Retinal pigment epithelial cell (primary cell): ENCODE data around the gene OR5H15.
"Not testable (repeated sequence)": the region's sequence is repeated elsewhere in the genome, so short reads cannot be mapped to it uniquely, and the experiment has no call there.

Source experiments
- DNase-seq: peaks from one replicate; pipeline ENCODE4 v3.0.0-alpha.2; 2010; ENCODE audit warnings: low read depth
- H3K4me3 ChIP-seq: 2 replicates; pipeline ENCODE4 v1.5.1; 2011; ENCODE audit warnings: mild to moderate bottlenecking, low read length, control low read depth, moderate library complexity
- TF ChIP-seq, protein P1 (sequence below): conservative IDR thresholded peaks from 2 replicates; pipeline ENCODE4 v1.5.1; 2011; ENCODE audit warnings: low read depth, low read length, control low read depth, inconsistent platforms

Gene OR5H15

DNA sequence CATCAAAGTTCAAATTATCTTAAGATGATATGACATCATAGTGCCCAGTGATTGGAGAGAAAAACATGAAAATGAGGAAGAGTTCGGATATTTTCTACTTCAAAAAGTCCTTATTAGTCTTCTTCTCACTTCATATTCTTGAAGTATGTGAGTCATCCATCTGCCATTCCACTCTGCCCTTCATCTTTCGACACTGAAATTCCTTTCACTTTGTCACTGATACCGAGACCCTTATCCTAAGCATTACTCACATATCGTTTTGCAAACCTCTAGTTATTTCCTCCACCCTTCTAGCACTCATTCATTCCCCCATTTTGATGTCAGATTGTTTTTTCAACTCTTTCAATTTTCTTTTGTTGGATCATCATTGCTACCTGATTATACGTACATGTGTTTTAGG lies 15.3 kb upstream of the OR5H15 start:
- DNase-seq, result no peak
- no peak overlapping the region for H3K4me3 ChIP-seq
- TF ChIP-seq, protein P1, sequence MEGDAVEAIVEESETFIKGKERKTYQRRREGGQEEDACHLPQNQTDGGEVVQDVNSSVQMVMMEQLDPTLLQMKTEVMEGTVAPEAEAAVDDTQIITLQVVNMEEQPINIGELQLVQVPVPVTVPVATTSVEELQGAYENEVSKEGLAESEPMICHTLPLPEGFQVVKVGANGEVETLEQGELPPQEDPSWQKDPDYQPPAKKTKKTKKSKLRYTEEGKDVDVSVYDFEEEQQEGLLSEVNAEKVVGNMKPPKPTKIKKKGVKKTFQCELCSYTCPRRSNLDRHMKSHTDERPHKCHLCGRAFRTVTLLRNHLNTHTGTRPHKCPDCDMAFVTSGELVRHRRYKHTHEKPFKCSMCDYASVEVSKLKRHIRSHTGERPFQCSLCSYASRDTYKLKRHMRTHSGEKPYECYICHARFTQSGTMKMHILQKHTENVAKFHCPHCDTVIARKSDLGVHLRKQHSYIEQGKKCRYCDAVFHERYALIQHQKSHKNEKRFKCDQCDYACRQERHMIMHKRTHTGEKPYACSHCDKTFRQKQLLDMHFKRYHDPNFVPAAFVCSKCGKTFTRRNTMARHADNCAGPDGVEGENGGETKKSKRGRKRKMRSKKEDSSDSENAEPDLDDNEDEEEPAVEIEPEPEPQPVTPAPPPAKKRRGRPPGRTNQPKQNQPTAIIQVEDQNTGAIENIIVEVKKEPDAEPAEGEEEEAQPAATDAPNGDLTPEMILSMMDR, result no peak

DNA sequence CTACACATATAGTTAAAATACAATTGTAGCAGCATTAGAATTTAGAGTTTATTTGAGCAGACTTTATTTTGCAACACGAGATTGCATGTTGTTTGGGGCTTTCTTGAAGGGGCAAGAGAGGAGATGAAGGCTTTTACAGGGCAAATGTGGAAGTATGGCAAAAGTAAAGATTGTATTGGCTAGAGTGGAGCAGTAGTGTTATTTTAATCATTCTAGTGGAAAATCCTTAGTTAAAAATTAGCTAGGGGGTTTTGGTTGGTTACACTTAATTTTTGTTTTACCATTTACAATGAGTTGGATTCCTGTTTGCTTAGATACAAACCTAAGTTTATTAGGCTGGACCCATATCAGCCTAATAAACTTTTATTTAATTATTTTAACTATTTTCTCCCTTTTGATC lies 4.6 kb downstream of the OR5H15 start:
- DNase-seq, result no peak
- H3K4me3 ChIP-seq, result no peak overlapping the region
- TF ChIP-seq, protein P1, result no peak

DNA sequence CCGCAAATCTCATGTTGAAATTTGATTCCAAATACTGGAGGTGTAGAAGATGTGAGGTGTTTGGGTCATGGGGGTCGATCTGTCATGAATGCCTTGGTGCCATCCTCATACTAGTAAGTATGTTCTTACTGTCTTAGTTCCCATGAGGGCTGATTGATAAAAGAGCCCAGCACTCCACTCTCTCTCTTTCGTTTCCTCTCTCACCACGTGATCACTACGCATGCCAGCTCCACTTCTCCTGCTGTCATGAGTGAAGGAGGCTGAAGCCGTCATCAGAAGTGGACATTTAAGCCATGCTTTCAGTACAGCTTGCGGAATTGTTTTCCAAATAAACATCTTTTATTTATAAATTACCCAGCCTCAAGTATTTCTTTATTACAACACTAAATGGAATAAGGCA lies 6.1 kb downstream of the OR5H15 start:
- TF ChIP-seq, protein P1, result no peak
- H3K4me3 ChIP-seq, result no peak overlapping the region
- DNase-seq, result no peak

DNA sequence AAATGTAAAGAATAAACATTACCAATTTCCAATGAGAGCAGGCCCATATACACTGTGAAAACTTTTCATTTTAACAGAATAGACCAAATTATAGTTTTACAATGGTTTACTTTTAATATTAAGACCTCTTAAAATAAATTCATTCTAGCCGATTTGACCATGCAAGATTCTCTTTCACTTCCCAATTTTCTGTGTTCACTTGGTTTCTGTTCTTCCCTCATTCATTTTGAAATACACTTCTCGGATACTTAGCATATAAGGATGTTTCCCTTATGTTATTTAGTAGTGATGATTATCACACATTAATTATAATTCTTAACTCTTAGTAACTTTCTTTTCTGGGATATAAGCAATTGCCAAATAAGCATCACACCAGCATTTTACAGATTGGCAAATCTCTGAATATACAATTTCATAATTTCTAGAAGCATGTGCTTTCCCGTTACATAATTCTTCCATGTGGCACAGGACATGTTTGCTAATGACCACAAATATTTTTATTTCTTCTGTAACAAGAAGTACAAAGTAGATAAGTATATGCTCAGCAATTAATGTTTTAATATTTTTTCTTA lies 13.9 kb downstream of the OR5H15 start:
- H3K4me3 ChIP-seq, result no peak overlapping the region
- TF ChIP-seq, protein P1, result no peak
- DNase-seq, result no peak

DNA sequence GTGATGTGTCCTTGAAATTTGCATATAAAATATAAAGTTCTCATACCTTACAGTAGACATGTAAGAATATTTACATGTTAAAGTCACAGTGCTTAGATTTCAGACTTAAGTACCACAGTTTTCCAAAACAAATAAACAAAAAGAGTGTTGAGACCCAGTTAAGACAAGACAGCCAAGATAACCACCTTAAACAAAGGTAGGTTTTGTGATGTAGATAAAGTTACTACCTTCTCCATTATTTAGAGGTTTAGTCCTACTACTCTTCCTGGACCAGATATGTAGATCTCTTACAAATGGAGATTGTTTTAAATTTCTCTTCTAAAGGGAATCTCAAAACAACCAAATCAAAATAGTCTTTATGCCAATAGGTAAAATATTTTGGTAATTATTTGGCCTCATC lies 15.7 kb downstream of the OR5H15 start:
- TF ChIP-seq, protein P1, result no peak
- no peak overlapping the region for H3K4me3 ChIP-seq
- DNase-seq, result no peak

DNA sequence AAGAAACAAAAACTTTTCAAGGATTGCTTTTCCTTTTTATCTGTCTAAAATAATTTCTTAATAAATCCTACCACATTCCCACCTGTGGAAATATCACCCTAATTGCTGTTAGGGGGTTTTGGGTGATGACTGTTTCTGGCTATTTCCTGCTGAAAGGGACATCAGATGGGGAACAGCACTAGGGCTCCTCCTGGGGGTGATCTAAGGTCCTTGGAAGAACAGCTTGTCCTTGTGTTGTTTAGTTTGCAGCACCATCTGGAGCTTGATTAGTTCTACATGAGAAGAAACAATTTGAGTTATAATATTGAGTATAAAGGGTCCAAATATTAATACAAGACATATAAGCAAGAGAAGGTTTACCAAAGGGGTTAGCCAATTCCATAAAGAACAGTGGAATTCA lies 18.7 kb downstream of the OR5H15 start:
- H3K4me3 ChIP-seq, result no peak overlapping the region
- no peak for DNase-seq
- TF ChIP-seq, protein P1, result peak; percentile 15

DNA sequence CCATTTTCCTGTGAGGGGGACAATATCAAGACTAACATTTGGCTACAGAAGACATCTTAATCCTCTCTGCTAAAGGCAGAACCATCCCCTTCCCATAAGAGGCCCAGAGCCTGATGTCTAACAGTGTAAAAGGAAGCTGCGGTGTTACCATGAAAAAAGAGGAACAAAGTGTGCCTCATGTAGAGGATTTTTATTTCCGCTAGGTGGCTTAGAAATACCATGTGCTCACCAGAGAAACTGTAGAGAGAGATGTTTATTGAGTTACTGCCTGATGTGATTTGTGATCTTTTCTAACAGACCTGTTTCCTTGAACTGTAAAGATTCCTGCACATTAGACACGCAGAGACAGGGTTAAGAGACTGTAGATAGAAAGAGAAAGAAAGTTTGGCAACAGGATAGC lies 22.0 kb downstream of the OR5H15 start:
- DNase-seq, result no peak
- TF ChIP-seq, protein P1, result no peak
- no peak overlapping the region for H3K4me3 ChIP-seq

DNA sequence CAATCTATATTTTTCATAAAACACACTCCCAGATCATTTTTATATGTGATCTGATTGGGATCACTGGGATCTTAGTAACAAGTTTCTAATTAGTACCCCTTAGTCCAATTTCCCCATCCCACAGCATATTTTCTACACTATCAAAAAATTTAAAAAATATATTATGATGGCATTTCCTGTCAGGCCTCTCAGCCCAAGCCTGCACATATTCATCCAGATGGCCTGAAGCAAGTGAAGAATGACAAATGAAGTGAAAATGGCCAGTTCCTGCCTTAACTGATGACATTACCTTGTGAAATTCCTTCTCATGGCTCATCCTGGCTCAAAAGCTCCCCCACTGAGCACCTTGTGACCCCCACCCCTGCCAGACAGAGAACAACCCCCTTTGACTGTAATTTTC lies 24.4 kb downstream of the OR5H15 start:
- not testable (repeated sequence) for DNase-seq, H3K4me3 ChIP-seq

DNA sequence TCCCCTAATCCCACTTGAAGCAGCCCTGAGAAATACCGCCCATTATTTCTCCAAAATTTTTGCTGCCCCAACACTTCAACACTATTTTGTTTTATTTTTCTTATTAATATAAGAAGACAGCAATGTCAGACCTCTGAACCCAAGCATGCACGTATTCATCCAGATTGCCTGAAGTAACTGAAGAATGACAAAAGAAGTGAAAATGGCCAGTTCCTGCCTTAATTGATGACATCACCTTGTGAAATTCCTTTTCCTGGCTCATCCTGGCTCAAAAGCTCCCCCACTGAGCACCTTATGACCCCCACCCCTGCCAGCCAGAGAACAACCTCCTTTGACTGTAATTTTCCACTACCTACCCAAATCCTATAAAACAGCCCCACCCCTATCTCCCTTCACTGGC lies 29.8 kb downstream of the OR5H15 start:
- DNase-seq, H3K4me3 ChIP-seq: not testable (repeated sequence)
